GM23338 (cell line): ENCODE measurements around the gene ITGB3BP.

Experiments used
- CREB1 ChIP-seq: fragments of 250-450 bp; sonication (Bioruptor Pico); IDR thresholded peaks from 2 replicates; pipeline ENCODE4 v1.5.0; 2020; ENCODE audit warnings: low read depth, mild to moderate bottlenecking, moderate library complexity
- CTCF ChIP-seq, 2 experiments: fragments of 200-600 bp in 1 of 2; sonication (generic) in 1 of 2; conservative IDR thresholded peaks; 2 replicates each; pipeline versions ENCODE4 v1.5.1 to v1.6.1; 2016 to 2017; ENCODE audit warnings: antibody characterized with exemption in 2 of 2, low read depth in 2 of 2, mild to moderate bottlenecking in 2 of 2, moderate library complexity in 1 of 2
- EZH2 ChIP-seq: fragments of 200-600 bp; sonication (generic); IDR thresholded peaks from one replicate; pipeline ENCODE4 v1.8.0; 2017; ENCODE audit warnings: antibody characterized with exemption, mild to moderate bottlenecking, low read depth; ENCODE audit not compliant: unreplicated experiment
- EZH2phosphoT487 ChIP-seq: fragments of 200-600 bp; sonication (generic); IDR thresholded peaks from one replicate; pipeline ENCODE4 v1.8.1; 2018; ENCODE audit warnings: antibody characterized with exemption; ENCODE audit not compliant: unreplicated experiment
- JUNB ChIP-seq: IDR thresholded peaks from one replicate; pipeline ENCODE4 v1.6.1; 2016; ENCODE audit warnings: antibody characterized with exemption; ENCODE audit not compliant: unreplicated experiment
- NANOG ChIP-seq: IDR thresholded peaks from 2 replicates; pipeline ENCODE4 v1.6.1; 2016; ENCODE audit warnings: antibody characterized with exemption, borderline replicate concordance
- POLR2AphosphoS5 ChIP-seq: IDR thresholded peaks from 2 replicates; pipeline ENCODE4 v1.6.1; 2016; ENCODE audit warnings: antibody characterized with exemption, low read depth
- STAT1 ChIP-seq: IDR thresholded peaks from one replicate; pipeline ENCODE4 v1.6.1; 2016; ENCODE audit warnings: antibody characterized with exemption; ENCODE audit not compliant: unreplicated experiment
- ZNF114 ChIP-seq: fragments of 250-450 bp; sonication (Bioruptor Pico); IDR thresholded peaks from 2 replicates; pipeline ENCODE4 v1.5.0; 2020; ENCODE audit warnings: mild to moderate bottlenecking, moderate library complexity
- ZNF331 ChIP-seq: fragments of 250-450 bp; sonication (Bioruptor Pico); IDR thresholded peaks from 2 replicates; pipeline ENCODE4 v1.5.0; 2020; ENCODE audit warnings: low read depth, mild to moderate bottlenecking, moderate library complexity
- ZNF462 ChIP-seq: fragments of 250-450 bp; sonication (Bioruptor Pico); IDR thresholded peaks from 2 replicates; pipeline ENCODE4 v1.5.0; 2020; ENCODE audit warnings: mild to moderate bottlenecking, moderate library complexity
- TF ChIP-seq, protein P1 (sequence below): IDR thresholded peaks from 2 replicates; pipeline ENCODE4 v1.6.1; 2016; ENCODE audit warnings: antibody characterized with exemption
- TF ChIP-seq, protein P2 (sequence below): IDR thresholded peaks from one replicate; pipeline ENCODE4 v1.6.1; 2018; ENCODE audit warnings: antibody characterized with exemption; ENCODE audit not compliant: unreplicated experiment

GRCh38 chr1:63497577-63497976 is 25.4 kb downstream of the ITGB3BP start:
- TF ChIP-seq CTCF (conservative IDR thresholded peaks at IDR 0.05; ENCODE audit: low read depth in 2 of 2) = no peak
- TF ChIP-seq, protein P1, sequence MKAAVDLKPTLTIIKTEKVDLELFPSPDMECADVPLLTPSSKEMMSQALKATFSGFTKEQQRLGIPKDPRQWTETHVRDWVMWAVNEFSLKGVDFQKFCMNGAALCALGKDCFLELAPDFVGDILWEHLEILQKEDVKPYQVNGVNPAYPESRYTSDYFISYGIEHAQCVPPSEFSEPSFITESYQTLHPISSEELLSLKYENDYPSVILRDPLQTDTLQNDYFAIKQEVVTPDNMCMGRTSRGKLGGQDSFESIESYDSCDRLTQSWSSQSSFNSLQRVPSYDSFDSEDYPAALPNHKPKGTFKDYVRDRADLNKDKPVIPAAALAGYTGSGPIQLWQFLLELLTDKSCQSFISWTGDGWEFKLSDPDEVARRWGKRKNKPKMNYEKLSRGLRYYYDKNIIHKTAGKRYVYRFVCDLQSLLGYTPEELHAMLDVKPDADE = no peak
- no peak for TF ChIP-seq POLR2AphosphoS5
- TF ChIP-seq EZH2 = no peak
- no peak for TF ChIP-seq STAT1
- no peak for TF ChIP-seq CREB1
- TF ChIP-seq, protein P2, sequence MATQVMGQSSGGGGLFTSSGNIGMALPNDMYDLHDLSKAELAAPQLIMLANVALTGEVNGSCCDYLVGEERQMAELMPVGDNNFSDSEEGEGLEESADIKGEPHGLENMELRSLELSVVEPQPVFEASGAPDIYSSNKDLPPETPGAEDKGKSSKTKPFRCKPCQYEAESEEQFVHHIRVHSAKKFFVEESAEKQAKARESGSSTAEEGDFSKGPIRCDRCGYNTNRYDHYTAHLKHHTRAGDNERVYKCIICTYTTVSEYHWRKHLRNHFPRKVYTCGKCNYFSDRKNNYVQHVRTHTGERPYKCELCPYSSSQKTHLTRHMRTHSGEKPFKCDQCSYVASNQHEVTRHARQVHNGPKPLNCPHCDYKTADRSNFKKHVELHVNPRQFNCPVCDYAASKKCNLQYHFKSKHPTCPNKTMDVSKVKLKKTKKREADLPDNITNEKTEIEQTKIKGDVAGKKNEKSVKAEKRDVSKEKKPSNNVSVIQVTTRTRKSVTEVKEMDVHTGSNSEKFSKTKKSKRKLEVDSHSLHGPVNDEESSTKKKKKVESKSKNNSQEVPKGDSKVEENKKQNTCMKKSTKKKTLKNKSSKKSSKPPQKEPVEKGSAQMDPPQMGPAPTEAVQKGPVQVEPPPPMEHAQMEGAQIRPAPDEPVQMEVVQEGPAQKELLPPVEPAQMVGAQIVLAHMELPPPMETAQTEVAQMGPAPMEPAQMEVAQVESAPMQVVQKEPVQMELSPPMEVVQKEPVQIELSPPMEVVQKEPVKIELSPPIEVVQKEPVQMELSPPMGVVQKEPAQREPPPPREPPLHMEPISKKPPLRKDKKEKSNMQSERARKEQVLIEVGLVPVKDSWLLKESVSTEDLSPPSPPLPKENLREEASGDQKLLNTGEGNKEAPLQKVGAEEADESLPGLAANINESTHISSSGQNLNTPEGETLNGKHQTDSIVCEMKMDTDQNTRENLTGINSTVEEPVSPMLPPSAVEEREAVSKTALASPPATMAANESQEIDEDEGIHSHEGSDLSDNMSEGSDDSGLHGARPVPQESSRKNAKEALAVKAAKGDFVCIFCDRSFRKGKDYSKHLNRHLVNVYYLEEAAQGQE = no peak
- TF ChIP-seq EZH2phosphoT487 = no peak
- TF ChIP-seq JUNB = no peak
- TF ChIP-seq ZNF114 = no peak
- TF ChIP-seq ZNF462 = no peak
- TF ChIP-seq ZNF331 = no peak
- TF ChIP-seq NANOG = no peak
